SK-N-SH (cell line): Measurements from ENCODE around the gene EPB41L2. TPM values are rescaled to one million over a fixed set of nuclear protein-coding genes. Genes with fewer than 3 reads are reported as not detected.

Experiments
- CTCF ChIA-PET: fragments of 300-600, 350-600 bp; formaldehyde crosslinking; extraction: SDS; loops from one replicate; lab custom pipeline; 2021; lab: Yijun Ruan, JAX
- POLR2A ChIA-PET: fragments of 350-600 bp; sonication (Branson Sonifier 250); formaldehyde crosslinking; extraction: SDS; loops from one replicate; lab custom pipeline; 2020; ENCODE audit warnings: antibody characterized with exemption, inconsistent platforms; lab: Yijun Ruan, JAX
- DNase-seq: peaks from one replicate; pipeline ENCODE4 v3.0.0; 2012
- H2AFZ ChIP-seq: fragments of 200-600 bp; sonication (generic); 2 replicates; pipeline ENCODE4 v1.8.1; 2016; ENCODE audit warnings: antibody characterized with exemption, mild to moderate bottlenecking, low read depth
- H3F3A ChIP-seq: fragments of 200-600 bp; sonication (generic); replicated peaks from 2 replicates; pipeline ENCODE3; 2016; ENCODE audit warnings: antibody characterized with exemption, mild to moderate bottlenecking; ENCODE audit not compliant: insufficient read depth
- H3K27ac ChIP-seq, 2 experiments: fragments of 200-500 bp in 1 of 2; fragments of 200-600 bp in 1 of 2; sonication (Bioruptor generic) in 1 of 2; sonication (generic), shearing (Covaris generic) in 1 of 2; 2 replicates each; pipeline versions ENCODE4 v1.5.1 to v1.6.1; 2014 to 2016; ENCODE audit warnings: low read depth in 2 of 2, inconsistent platforms in 1 of 2, low read length in 1 of 2, mild to moderate bottlenecking in 1 of 2, mixed read lengths in 1 of 2
- H3K27me3 ChIP-seq: fragments of 200-600 bp; sonication (generic), shearing (Covaris generic); 2 replicates; pipeline ENCODE4 v1.6.1; 2016; ENCODE audit warnings: mixed run types; ENCODE audit not compliant: insufficient read depth
- H3K36me3 ChIP-seq, 2 experiments: fragments of 200-500 bp in 1 of 2; fragments of 200-600 bp in 1 of 2; sonication (Bioruptor generic) in 1 of 2; sonication (generic) in 1 of 2; replicated peaks in 1 of 2; 2 replicates each; pipeline versions ENCODE3 to v1.5.1; 2014 to 2016; ENCODE audit warnings: low read length in 1 of 2, mild to moderate bottlenecking in 1 of 2; ENCODE audit not compliant: insufficient read depth in 2 of 2, control insufficient read depth in 1 of 2
- H3K4me1 ChIP-seq, 2 experiments: fragments of 200-500 bp in 1 of 2; fragments of 200-600 bp in 1 of 2; sonication (Bioruptor generic) in 1 of 2; sonication (generic), shearing (Covaris generic) in 1 of 2; 2 replicates each; pipeline versions ENCODE4 v1.5.1 to v1.6.1; 2014 to 2016; ENCODE audit warnings: low read depth in 1 of 2, low read length in 1 of 2, mixed run types in 1 of 2; ENCODE audit not compliant: insufficient read depth in 2 of 2, control insufficient read depth in 1 of 2
- H3K4me2 ChIP-seq: fragments of 200-600 bp; sonication (generic), shearing (Covaris generic); 2 replicates; pipeline ENCODE4 v1.6.1; 2017; ENCODE audit warnings: mixed run types
- H3K4me3 ChIP-seq, 2 experiments: fragments of 200-500 bp in 1 of 2; fragments of 200-600 bp in 1 of 2; sonication (Bioruptor generic) in 1 of 2; sonication (generic), shearing (Covaris generic) in 1 of 2; 2 replicates each; pipeline versions ENCODE4 v1.5.1 to v1.8.1; 2014 to 2016; ENCODE audit warnings: low read depth in 2 of 2, inconsistent platforms in 1 of 2, low read length in 1 of 2, mild to moderate bottlenecking in 1 of 2, mixed read lengths in 1 of 2, moderate library complexity in 1 of 2
- H3K79me2 ChIP-seq: fragments of 200-600 bp; sonication (generic); 2 replicates; pipeline ENCODE4 v1.8.1; 2017; ENCODE audit warnings: mild to moderate bottlenecking; ENCODE audit not compliant: insufficient read depth
- H3K9ac ChIP-seq: fragments of 200-600 bp; sonication (generic); 2 replicates; pipeline ENCODE4 v1.6.1; 2017; ENCODE audit warnings: mixed run types
- H3K9me2 ChIP-seq: fragments of 200-600 bp; sonication (generic); 2 replicates; pipeline ENCODE4 v1.6.1; 2017; ENCODE audit warnings: mixed run types
- H3K9me3 ChIP-seq: fragments of 200-600 bp; sonication (generic); 2 replicates; pipeline ENCODE4 v1.6.1; 2017; ENCODE audit warnings: mixed run types, mild to moderate bottlenecking, moderate library complexity
- H4K20me1 ChIP-seq: fragments of 200-600 bp; sonication (generic); 2 replicates; pipeline ENCODE4 v1.6.1; 2017; ENCODE audit warnings: mild to moderate bottlenecking, mixed run types; ENCODE audit not compliant: insufficient read depth
- CHD2 ChIP-seq: fragments of 150-350 bp; IDR thresholded peaks from 2 replicates; pipeline ENCODE4 v1.6.1; 2018; ENCODE audit warnings: low read length; ENCODE audit not compliant: partially characterized antibody
- ELF1 ChIP-seq: IDR thresholded peaks from 2 replicates; pipeline ENCODE4 v1.4.0; 2012
- EP300 ChIP-seq, 2 experiments: IDR thresholded peaks; 2 replicates each; pipeline versions ENCODE4 v1.4.0 to v1.6.1; 2012; ENCODE audit warnings: borderline replicate concordance in 1 of 2, low read depth in 1 of 2, low read length in 1 of 2
- FOXJ3 ChIP-seq: sonication (generic); formaldehyde crosslinking; IDR thresholded peaks from 2 replicates; pipeline ENCODE4 v1.5.1; 2020; ENCODE audit warnings: mild to moderate bottlenecking, missing genetic modification reagents
- MEF2A ChIP-seq: IDR thresholded peaks from 2 replicates; pipeline ENCODE4 v1.4.0; 2012; ENCODE audit warnings: low read depth, borderline replicate concordance
- NRF1 ChIP-seq: IDR thresholded peaks from 2 replicates; pipeline ENCODE4 v1.6.1; 2012; ENCODE audit warnings: low read depth, mild to moderate bottlenecking, low read length
- RAD21 ChIP-seq: IDR thresholded peaks from 2 replicates; pipeline ENCODE4 v1.6.1; 2012; ENCODE audit warnings: mild to moderate bottlenecking, low read length
- RCOR1 ChIP-seq: fragments of 150-350 bp; IDR thresholded peaks from 2 replicates; pipeline ENCODE4 v1.6.1; 2017; ENCODE audit warnings: antibody characterized with exemption, low read length
- RFX5 ChIP-seq: IDR thresholded peaks from 2 replicates; pipeline ENCODE4 v1.6.1; 2012; ENCODE audit warnings: mild to moderate bottlenecking, improper control_type of control experiment, low read length
- RXRA ChIP-seq: IDR thresholded peaks from 2 replicates; pipeline ENCODE4 v1.4.0; 2012; ENCODE audit warnings: low read depth, mild to moderate bottlenecking, borderline replicate concordance
- SIN3A ChIP-seq: IDR thresholded peaks from 2 replicates; pipeline ENCODE4 v1.6.1; 2012; ENCODE audit warnings: low read depth, mild to moderate bottlenecking, low read length, moderate library complexity, borderline replicate concordance
- TAF1 ChIP-seq: IDR thresholded peaks from 2 replicates; pipeline ENCODE4 v1.6.1; 2012; ENCODE audit warnings: low read depth, mild to moderate bottlenecking, low read length, moderate library complexity, borderline replicate concordance
- YY1 ChIP-seq: IDR thresholded peaks from 2 replicates; pipeline ENCODE4 v1.4.0; 2012; ENCODE audit warnings: low read depth, mild to moderate bottlenecking
- WGBS: methylation state at CpG from one replicate; pipeline ENCODE4 v1.1.6; 2017; ENCODE audit warnings: low lambda C conversion rate; 5-methylcytosine and 5-hydroxymethylcytosine counted together
- polyA plus RNA-seq, 3 experiments: library from polyadenylated mRNA; depleted of rRNA; stranded (reverse); fragments of >200 nt; gene quantifications; 2 replicates each; pipeline ENCODE4 v1.2.3, GENCODE V29; 2012
- TF ChIP-seq, protein P1 (sequence below): fragments of 200-600 bp; sonication (generic); IDR thresholded peaks from 2 replicates; pipeline ENCODE4 v1.6.1; 2017; ENCODE audit warnings: antibody characterized with exemption, mild to moderate bottlenecking, moderate library complexity
- TF ChIP-seq, protein P2 (sequence below): fragments of 150-350 bp; IDR thresholded peaks from 2 replicates; pipeline ENCODE4 v1.6.1; 2017; ENCODE audit warnings: antibody characterized with exemption, low read length, low read depth, borderline replicate concordance
- TF ChIP-seq, protein P3 (sequence below): IDR thresholded peaks from 2 replicates; pipeline ENCODE4 v1.4.0; 2012; ENCODE audit warnings: low read depth
- TF ChIP-seq, protein P4 (sequence below): IDR thresholded peaks from 2 replicates; pipeline ENCODE4 v1.4.0; 2012; ENCODE audit warnings: low read depth, borderline replicate concordance

EPB41L2 gene
- polyA plus RNA-seq, 1 of the 3 experiments (the other 2 are of a cell fraction), result 1.4 TPM

DNA sequence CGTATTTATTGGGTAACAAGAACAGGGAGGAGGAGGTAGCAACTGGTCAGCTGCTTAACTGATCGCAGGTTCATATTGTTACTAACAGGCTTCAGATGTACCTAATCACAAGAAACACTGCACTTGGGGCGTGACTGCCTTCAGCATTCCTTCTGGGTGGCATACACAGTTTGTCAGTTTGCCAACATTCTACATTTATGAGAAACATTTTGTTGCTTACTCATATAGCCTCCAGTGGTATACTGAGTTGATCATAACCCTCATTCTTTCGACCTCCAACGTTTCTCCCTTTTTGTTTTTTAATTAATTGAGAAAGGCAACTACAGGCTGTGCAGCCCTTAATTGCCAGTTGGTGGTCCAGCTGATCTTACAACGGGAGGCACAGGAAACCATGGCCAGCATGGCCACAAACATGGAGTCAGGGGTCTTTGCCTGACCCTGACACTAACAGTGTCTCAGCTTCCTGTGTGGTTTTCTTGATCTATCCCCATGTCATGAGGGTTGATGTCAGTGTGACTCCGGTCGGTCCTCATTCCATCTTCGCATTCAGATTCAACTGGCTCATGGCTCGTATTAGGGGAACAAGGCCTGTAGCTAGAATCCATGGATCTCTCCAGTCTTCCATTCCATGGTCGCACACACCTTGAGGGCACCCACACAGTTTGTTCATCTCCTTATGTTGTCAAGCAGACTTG, 9.4 kb downstream of the EPB41L2 start:
- Histone ChIP-seq H3K4me3 (no peak overlapping the region), H2AFZ (no peak overlapping the region), H3K27me3 (peaks cover 10% of the 10 kb centered on the region; the same call in 1 of the 2 replicates), H3K27ac (no peak overlapping the region), H3F3A (no peaks in the 10 kb centered on the region), H3K36me3 (no peaks in the 10 kb centered on the region), H4K20me1 (no peaks in the 10 kb centered on the region), H3K4me1 (no peaks in the 10 kb centered on the region; a peak in 1 of 4 replicates), H3K9ac (no peak overlapping the region), H3K9me3 (no peaks in the 10 kb centered on the region), H3K4me2 (no peak overlapping the region), H3K79me2 (no peaks in the 10 kb centered on the region), H3K9me2 (no peaks in the 10 kb centered on the region)
- CTCF ChIA-PET, result no interaction called here
- POLR2A ChIA-PET, result no interaction called here
- no peak for TF ChIP-seq NRF1
- no peak for TF ChIP-seq RFX5
- no peak for TF ChIP-seq EP300 (IDR thresholded peaks at IDR 0.05; ENCODE audit: borderline replicate concordance in 1 of 2, low read depth in 1 of 2, low read length in 1 of 2)
- TF ChIP-seq, protein P1, sequence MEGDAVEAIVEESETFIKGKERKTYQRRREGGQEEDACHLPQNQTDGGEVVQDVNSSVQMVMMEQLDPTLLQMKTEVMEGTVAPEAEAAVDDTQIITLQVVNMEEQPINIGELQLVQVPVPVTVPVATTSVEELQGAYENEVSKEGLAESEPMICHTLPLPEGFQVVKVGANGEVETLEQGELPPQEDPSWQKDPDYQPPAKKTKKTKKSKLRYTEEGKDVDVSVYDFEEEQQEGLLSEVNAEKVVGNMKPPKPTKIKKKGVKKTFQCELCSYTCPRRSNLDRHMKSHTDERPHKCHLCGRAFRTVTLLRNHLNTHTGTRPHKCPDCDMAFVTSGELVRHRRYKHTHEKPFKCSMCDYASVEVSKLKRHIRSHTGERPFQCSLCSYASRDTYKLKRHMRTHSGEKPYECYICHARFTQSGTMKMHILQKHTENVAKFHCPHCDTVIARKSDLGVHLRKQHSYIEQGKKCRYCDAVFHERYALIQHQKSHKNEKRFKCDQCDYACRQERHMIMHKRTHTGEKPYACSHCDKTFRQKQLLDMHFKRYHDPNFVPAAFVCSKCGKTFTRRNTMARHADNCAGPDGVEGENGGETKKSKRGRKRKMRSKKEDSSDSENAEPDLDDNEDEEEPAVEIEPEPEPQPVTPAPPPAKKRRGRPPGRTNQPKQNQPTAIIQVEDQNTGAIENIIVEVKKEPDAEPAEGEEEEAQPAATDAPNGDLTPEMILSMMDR, result no peak
- TF ChIP-seq, protein P2, sequence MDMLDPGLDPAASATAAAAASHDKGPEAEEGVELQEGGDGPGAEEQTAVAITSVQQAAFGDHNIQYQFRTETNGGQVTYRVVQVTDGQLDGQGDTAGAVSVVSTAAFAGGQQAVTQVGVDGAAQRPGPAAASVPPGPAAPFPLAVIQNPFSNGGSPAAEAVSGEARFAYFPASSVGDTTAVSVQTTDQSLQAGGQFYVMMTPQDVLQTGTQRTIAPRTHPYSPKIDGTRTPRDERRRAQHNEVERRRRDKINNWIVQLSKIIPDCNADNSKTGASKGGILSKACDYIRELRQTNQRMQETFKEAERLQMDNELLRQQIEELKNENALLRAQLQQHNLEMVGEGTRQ, result no peak
- TF ChIP-seq RXRA, result no peak
- no peak for TF ChIP-seq ELF1
- TF ChIP-seq RCOR1, result no peak
- TF ChIP-seq YY1, result no peak
- no peak for TF ChIP-seq MEF2A
- DNase-seq, result no peak
- WGBS, result 25% methylated on average over 11 of the region's 11 CpGs

DNA sequence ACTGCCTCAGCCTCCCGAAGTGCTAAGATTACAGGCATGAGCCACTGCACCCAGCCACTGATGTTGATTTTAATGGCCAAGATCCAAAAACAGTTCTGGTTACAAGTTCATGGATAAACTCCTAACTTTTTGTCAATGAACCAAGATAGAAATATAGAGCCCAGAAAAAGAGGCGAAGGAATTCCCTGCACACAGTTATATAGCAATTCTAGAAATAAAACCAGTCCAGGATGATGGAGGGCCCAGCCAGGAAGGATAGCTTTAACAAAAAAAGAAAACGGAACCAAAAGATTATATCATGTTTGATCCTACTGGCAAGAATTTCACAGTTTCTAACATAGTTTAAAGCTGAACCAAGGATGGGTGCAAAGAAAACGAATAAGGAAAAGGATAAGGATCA, 10.9 kb downstream of the EPB41L2 start:
- Histone ChIP-seq H3K4me2 (no peak overlapping the region), H3K79me2 (no peaks in the 10 kb centered on the region), H3K36me3 (no peaks in the 10 kb centered on the region), H4K20me1 (no peaks in the 10 kb centered on the region), H3K27me3 (peaks cover 7% of the 10 kb centered on the region; the same call in 1 of the 2 replicates), H3K4me1 (no peaks in the 10 kb centered on the region; a peak in 1 of 4 replicates), H3K9me2 (no peaks in the 10 kb centered on the region), H3K27ac (no peak overlapping the region), H2AFZ (no peak overlapping the region), H3K9me3 (no peaks in the 10 kb centered on the region), H3K4me3 (no peak overlapping the region), H3K9ac (no peak overlapping the region), H3F3A (no peaks in the 10 kb centered on the region)
- POLR2A ChIA-PET, result no interaction called here
- no peak for DNase-seq
- CTCF ChIA-PET, result no interaction called here
- WGBS, result 9% methylated on average over 4 of the region's 4 CpGs
- TF ChIP-seq RXRA, result no peak
- TF ChIP-seq RAD21, result no peak
- no peak for TF ChIP-seq YY1
- TF ChIP-seq, protein P3, sequence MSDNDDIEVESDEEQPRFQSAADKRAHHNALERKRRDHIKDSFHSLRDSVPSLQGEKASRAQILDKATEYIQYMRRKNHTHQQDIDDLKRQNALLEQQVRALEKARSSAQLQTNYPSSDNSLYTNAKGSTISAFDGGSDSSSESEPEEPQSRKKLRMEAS, result no peak
- no peak for TF ChIP-seq SIN3A
- TF ChIP-seq, protein P4, sequence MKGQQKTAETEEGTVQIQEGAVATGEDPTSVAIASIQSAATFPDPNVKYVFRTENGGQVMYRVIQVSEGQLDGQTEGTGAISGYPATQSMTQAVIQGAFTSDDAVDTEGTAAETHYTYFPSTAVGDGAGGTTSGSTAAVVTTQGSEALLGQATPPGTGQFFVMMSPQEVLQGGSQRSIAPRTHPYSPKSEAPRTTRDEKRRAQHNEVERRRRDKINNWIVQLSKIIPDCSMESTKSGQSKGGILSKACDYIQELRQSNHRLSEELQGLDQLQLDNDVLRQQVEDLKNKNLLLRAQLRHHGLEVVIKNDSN, result no peak
- TF ChIP-seq TAF1, result no peak
- no peak for TF ChIP-seq CHD2
- TF ChIP-seq FOXJ3 (CRISPR knock-in tag), result no peak
- TF ChIP-seq RCOR1, result no peak
